OCI-LY3 (cell line): ENCODE results near the gene ISCA1.
"Not testable (repeated sequence)": the region's sequence is repeated elsewhere in the genome, so short reads cannot be mapped to it uniquely, and the experiment has no call there.

Experiments used
- H2AFZ ChIP-seq: fragments of 200-600, 300-600 bp; shearing (Covaris generic); 2 replicates; pipeline ENCODE4 v1.6.0; 2014; ENCODE audit warnings: antibody characterized with exemption, low read depth, low read length
- H3K27ac ChIP-seq: fragments of 200-600, 300-600 bp; sonication (generic); 2 replicates; pipeline ENCODE4 v1.5.1; 2014; ENCODE audit warnings: mild to moderate bottlenecking, low read length, moderate library complexity, mixed read lengths
- H3K27me3 ChIP-seq: fragments of 200-600, 300-600 bp; sonication (generic); 2 replicates; pipeline ENCODE4 v1.6.1; 2014; ENCODE audit warnings: low read depth, low read length, mixed read lengths
- H3K36me3 ChIP-seq: fragments of 200-600, 300-600 bp; sonication (generic); replicated peaks from 2 replicates; pipeline ENCODE3; 2014; ENCODE audit warnings: low read depth, low read length, mixed read lengths
- H3K4me1 ChIP-seq: fragments of 300-600, 200-600 bp; sonication (generic); 2 replicates; pipeline ENCODE4 v1.6.1; 2014; ENCODE audit warnings: low read length, mixed read lengths
- H3K4me2 ChIP-seq: fragments of 200-600, 300-600 bp; sonication (generic); 2 replicates; pipeline ENCODE4 v1.6.1; 2014; ENCODE audit warnings: low read length, mixed read lengths
- H3K4me3 ChIP-seq: fragments of 300-600, 200-600 bp; sonication (generic); 2 replicates; pipeline ENCODE4 v1.5.1; 2014; ENCODE audit warnings: antibody characterized with exemption, mild to moderate bottlenecking, low read length, moderate library complexity
- H3K79me2 ChIP-seq: fragments of 300-600, 200-600 bp; shearing (Covaris generic); 2 replicates; pipeline ENCODE4 v1.6.1; 2014; ENCODE audit warnings: mild to moderate bottlenecking, low read length, mixed read lengths
- H3K9ac ChIP-seq: fragments of 300-600, 200-600 bp; shearing (Covaris generic); 2 replicates; pipeline ENCODE4 v1.6.0; 2014; ENCODE audit warnings: mild to moderate bottlenecking, low read length, moderate library complexity
- H3K9me3 ChIP-seq: fragments of 200-600, 300-600 bp; shearing (Covaris generic); 2 replicates; pipeline ENCODE4 v1.6.1; 2014; ENCODE audit warnings: low read length, mixed read lengths; ENCODE audit not compliant: insufficient read depth
- H4K20me1 ChIP-seq: fragments of 200-600, 300-600 bp; sonication (generic); 2 replicates; pipeline ENCODE4 v1.6.1; 2016; ENCODE audit warnings: low read length, mixed read lengths; ENCODE audit not compliant: insufficient read depth
- EZH2phosphoT487 ChIP-seq: fragments of 200-600 bp; shearing (Covaris generic); IDR thresholded peaks from 2 replicates; pipeline ENCODE4 v1.6.1; 2018; ENCODE audit warnings: antibody characterized with exemption, mixed run types, low read depth
- TF ChIP-seq, protein P1 (sequence below): fragments of 200-600, 300-600 bp; sonication (generic); IDR thresholded peaks from 2 replicates; pipeline ENCODE4 v1.5.1; 2014; ENCODE audit warnings: antibody characterized with exemption, low read length, low read depth

ISCA1 gene

GRCh38 chr9:86298873-86299272 lies 16.5 kb upstream of the ISCA1 start:
- Histone ChIP-seq H4K20me1 (no peaks in the 10 kb centered on the region), H3K4me2 (no peak overlapping the region), H3K27me3 (no peaks in the 10 kb centered on the region), H3K36me3 (peaks cover 57% of the 10 kb centered on the region), H2AFZ (no peak overlapping the region), H3K9ac (no peak overlapping the region), H3K27ac (no peak overlapping the region), H3K4me1 (peaks cover 27% of the 10 kb centered on the region), H3K79me2 (no peaks in the 10 kb centered on the region), H3K9me3 (no peaks in the 10 kb centered on the region), H3K4me3 (no peak overlapping the region)
- TF ChIP-seq, protein P1, sequence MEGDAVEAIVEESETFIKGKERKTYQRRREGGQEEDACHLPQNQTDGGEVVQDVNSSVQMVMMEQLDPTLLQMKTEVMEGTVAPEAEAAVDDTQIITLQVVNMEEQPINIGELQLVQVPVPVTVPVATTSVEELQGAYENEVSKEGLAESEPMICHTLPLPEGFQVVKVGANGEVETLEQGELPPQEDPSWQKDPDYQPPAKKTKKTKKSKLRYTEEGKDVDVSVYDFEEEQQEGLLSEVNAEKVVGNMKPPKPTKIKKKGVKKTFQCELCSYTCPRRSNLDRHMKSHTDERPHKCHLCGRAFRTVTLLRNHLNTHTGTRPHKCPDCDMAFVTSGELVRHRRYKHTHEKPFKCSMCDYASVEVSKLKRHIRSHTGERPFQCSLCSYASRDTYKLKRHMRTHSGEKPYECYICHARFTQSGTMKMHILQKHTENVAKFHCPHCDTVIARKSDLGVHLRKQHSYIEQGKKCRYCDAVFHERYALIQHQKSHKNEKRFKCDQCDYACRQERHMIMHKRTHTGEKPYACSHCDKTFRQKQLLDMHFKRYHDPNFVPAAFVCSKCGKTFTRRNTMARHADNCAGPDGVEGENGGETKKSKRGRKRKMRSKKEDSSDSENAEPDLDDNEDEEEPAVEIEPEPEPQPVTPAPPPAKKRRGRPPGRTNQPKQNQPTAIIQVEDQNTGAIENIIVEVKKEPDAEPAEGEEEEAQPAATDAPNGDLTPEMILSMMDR, result no peak
- no peak for TF ChIP-seq EZH2phosphoT487

- not testable (repeated sequence) for H3K4me3 ChIP-seq, H3K9me3 ChIP-seq, H2AFZ ChIP-seq, H3K79me2 ChIP-seq, H3K9ac ChIP-seq, H3K27ac ChIP-seq, H3K4me2 ChIP-seq, H4K20me1 ChIP-seq, H3K27me3 ChIP-seq
- Histone ChIP-seq H3K4me1 (peaks cover 41% of the 10 kb centered on the region), H3K36me3 (peaks cover 14% of the 10 kb centered on the region)
Measured at GRCh38 chr9:86290341-86290740, 8.0 kb upstream of the ISCA1 start.

- Histone ChIP-seq H4K20me1 (no peaks in the 10 kb centered on the region), H3K4me2 (no peak overlapping the region), H3K9ac (no peak overlapping the region), H3K9me3 (no peaks in the 10 kb centered on the region), H3K27me3 (no peaks in the 10 kb centered on the region), H2AFZ (no peak overlapping the region), H3K27ac (no peak overlapping the region), H3K4me3 (no peak overlapping the region), H3K4me1 (peaks cover 55% of the 10 kb centered on the region), H3K79me2 (no peaks in the 10 kb centered on the region), H3K36me3 (peaks cover 13% of the 10 kb centered on the region)
- TF ChIP-seq EZH2phosphoT487, result no peak
- TF ChIP-seq, protein P1, result no peak
Measured at GRCh38 chr9:86288499-86289198, 6.3 kb upstream of the ISCA1 start.

GRCh38 chr9:86287013-86287412 lies 4.7 kb upstream of the ISCA1 start:
- Histone ChIP-seq H3K9ac (peak overlapping the region; percentile 8; the same call in 1 of the 2 replicates), H3K27ac (peak overlapping the region; percentile 58)

More at GRCh38 chr9:86287013-86287412, 4.7 kb upstream of the ISCA1 start:
- TF ChIP-seq, protein P1, result peak; percentile 68
- no peak for TF ChIP-seq EZH2phosphoT487
- Histone ChIP-seq H3K36me3 (peaks cover 9% of the 10 kb centered on the region), H3K4me1 (peaks cover 63% of the 10 kb centered on the region), H3K9me3 (no peaks in the 10 kb centered on the region), H3K4me2 (peak overlapping the region; percentile 33), H3K79me2 (peaks cover under 1% of the 10 kb centered on the region; the same call in 1 of the 2 replicates), H3K27me3 (no peaks in the 10 kb centered on the region), H2AFZ (no peak overlapping the region), H3K4me3 (0 out of 2 replicates have a peak overlapping the region, but pooled peaks have one; percentile 0), H4K20me1 (no peaks in the 10 kb centered on the region)
